ENCODE data around the gene ERN1.

- TF ChIP-seq POLR2A (IDR thresholded peaks at IDR 0.05; ENCODE audit: low read depth, low read length) = no peak
- TF ChIP-seq POLR2AphosphoS5 (IDR thresholded peaks at IDR 0.05; ENCODE audit: low read depth, low read length) = no peak
Observed at GRCh38 chr17:64138441-64138840, 8.5 kb upstream of the ERN1 start.

Measured in GM12892 (cell line).